GM21825 (cell line): ENCODE data around the gene SHC3.

Source experiments
- ATAC-seq: cut with Tn5 transposase; IDR thresholded peaks from one replicate; pipeline ENCODE4 v1.9.1; 2021; ENCODE audit warnings: mild to moderate bottlenecking, moderate library complexity; ENCODE audit not compliant: unreplicated experiment

The SHC3 gene

GRCh38 chr9:88968799-88969198 is 209.8 kb downstream of the SHC3 start:
- ATAC-seq = no peak

GRCh38 chr9:88966894-88967676 is 211.5 kb downstream of the SHC3 start:
- ATAC-seq = no peak

GRCh38 chr9:88965473-88965872 is 213.1 kb downstream of the SHC3 start:
- ATAC-seq = no peak

GRCh38 chr9:88960632-88961031 is 218.0 kb downstream of the SHC3 start:
- ATAC-seq = no peak

GRCh38 chr9:88959727-88960469 is 218.7 kb downstream of the SHC3 start:
- no peak for ATAC-seq

GRCh38 chr9:88957526-88957925 is 221.1 kb downstream of the SHC3 start:
- ATAC-seq = no peak
